Endometrial microvascular endothelial cells (primary cell): ENCODE results near the gene ADIRF. TPM values are rescaled to one million over a fixed set of nuclear protein-coding genes. Genes with fewer than 3 reads are reported as not detected.
"Not testable (repeated sequence)": the region's sequence is repeated elsewhere in the genome, so short reads cannot be mapped to it uniquely, and the experiment has no call there.

Experiments
- in situ Hi-C: cut with HindIII; loops from 2 replicates; pipeline ENCODE4 v1.10.0; 2017; ENCODE audit warnings: low sequenced_read_pairs, low pct_unique_long_range_greater_than_20kb; ENCODE audit errors: inconsistent ontology term
- total RNA-seq: library from RNA; depleted of rRNA; stranded (reverse); fragments of >200 nt; gene quantifications from one replicate; pipeline ENCODE4 v1.2.3, GENCODE V29; 2015; ENCODE audit errors: inconsistent ontology term

ADIRF gene
- total RNA-seq, 1 donor from 2014 or later = 31.2 TPM

DNA sequence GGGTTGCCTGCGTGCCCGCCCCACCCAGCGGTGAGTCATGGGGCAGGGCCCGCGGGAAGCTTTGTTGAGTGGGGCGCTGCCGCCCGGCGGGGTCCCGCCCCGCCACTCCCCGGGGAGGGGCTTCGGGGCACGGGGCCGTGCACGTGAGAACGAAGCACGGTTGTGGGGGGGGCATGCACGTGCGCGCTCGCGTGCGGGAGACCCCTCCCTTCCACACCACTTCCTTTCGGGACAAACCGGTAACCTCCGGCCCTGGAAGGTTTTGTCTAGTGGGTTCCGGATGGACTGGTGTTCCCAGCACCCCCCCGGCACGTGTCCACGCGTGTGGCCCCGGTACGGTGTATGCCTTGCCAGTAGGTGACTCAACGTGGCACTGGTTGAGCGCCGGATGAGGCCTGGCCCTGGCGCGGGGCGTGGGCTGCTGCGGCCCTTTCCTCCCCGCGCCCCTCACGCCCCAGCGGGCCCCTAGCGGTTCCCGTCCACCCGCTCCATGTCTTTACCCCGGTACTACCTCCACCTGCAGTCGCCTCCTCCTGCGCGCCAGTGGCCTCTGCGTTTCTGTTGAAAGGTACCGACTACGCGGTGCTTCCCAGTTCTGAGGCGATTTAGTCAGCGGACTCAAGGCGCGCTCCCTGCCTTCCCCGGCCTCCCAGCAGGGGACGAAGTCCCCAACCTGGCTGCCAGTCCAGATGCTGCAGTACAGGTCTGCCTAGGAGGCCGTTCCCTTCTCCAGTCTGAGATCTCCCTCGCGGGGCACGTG is 3.1 kb downstream of the ADIRF start:
- in situ Hi-C loops = no loop called here

DNA sequence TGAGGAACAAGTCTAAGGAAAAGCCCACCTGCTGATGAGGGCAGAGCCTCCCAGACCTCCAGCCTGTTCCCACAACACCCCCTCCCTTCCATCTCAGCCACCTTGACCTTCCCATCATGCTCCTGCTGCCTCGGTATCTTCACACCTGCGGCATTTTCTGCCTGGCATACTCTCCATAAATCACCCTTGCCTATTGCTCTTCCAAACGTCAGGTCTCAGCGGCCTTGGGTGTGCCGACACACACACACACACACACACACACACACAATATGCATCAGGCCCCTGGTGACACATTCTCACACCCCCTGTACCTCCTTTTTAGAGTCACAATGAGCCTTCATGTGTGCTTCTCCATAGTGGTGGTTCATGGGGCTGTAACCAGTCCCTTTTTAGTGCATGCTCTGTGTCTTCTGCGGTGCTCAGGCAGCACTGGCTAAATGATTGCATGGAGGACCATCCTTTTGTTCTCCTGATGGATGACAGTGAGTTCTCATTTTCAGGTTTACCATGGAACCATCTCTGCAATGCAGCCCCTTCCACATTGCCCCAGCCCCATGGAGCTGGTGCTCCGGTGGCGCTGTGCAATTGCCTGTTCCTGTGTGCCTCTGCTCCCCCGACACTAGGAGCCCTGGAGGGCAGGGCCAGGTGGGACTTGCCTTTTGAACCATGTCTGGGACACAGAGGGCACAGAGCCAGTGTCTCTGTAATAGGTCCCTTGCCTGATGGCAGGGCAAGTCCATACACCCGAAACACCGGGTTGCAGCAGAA is 4.5 kb downstream of the ADIRF start:
- in situ Hi-C loops = no loop called here

DNA sequence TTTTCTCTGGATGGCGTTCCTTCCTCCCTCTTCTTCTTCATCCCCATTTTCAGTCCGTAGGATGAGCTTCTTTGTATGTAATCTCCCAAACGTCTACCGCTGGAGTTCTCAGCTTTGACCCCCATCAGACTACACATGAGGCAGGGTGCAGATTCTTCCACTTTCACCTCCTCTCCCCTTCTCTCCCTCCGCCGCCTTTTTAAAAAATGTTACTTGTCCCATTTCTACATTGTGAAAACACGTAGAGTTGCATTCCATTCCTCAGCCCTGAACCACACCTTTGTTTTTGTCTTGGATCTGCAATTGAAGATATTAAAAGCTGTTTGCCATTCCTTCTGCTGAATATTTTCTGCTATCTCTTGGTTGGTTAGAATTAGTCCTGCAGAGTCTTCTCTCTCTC is 6.2 kb downstream of the ADIRF start:
- in situ Hi-C loops = no loop called here

DNA sequence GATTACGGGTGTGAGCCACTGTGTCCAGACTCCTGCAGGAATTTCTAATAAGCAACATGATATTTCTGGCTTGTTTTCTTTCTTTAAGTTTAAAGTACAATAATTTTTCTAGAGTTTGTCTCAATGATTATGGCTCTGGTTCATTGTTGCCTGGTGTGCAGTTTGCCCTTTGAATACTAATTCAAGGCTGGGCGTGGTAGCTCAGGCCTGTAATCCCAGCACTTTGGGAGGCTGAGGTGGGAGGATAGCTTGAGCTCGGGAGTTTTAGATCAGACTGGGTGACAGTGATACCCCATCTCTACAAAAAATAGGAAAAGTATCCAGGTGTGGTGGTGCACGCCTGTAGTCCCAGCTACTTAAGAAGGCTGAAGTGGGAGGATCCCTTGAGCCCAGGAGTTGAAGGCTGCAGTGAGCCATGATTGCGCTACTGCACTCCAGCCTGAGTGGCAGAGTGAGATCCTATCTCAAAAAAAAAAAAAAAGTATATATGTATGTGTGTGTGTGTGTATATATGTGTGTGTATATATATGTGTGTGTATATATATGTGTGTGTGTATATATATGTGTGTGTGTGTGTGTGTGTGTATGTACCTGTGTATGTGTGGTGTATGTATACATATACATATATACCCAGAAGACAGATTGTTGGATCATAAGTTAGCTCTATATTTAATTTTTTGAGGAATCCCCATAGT is 8.2 kb downstream of the ADIRF start:
- in situ Hi-C loops = no loop called here

DNA sequence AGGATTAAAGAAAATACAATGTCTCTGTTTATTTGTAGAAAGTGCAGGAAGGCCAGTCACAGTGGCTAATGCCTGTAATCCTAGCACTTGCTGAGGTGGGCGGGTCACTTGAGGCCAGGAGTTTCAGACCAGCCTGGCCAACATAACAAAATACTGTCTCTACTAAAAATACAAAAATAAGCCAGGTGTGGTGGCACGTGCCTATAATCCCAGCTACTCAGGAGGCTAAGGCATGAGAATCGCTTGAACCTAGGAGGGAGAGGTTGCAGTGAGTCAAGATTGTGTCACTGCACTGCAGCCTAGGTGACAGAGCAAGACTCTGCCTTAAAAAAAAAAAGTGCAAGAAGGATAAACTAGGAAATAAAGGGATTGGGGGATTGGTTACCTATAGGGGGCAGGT is 10.2 kb downstream of the ADIRF start:
- in situ Hi-C loops = not testable (repeated sequence)

DNA sequence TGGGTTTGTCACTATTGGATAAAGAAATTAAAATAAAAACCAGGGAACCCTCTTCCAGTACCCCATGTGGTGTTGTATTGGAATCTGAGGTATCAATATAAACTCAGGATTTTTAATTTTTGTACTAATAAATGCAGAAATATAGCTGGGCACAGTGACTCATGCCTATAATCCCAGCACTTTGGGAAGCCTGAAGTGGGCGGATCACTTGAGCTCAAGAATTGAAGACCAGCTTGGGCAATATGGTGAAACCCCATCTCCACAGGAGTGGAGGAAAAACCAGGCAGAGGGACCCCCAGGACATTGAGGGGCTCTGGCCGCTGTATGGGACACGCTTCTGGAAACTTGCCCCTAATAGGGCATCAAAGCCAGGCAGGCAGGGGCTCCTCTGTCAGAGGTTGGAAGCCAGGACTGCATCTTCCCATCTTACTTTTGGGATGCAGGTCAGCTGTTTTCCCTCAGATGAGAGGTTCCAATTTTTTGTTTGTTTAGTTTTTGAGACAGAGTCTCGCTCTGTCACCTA is 11.1 kb downstream of the ADIRF start:
- in situ Hi-C loops = no loop called here

DNA sequence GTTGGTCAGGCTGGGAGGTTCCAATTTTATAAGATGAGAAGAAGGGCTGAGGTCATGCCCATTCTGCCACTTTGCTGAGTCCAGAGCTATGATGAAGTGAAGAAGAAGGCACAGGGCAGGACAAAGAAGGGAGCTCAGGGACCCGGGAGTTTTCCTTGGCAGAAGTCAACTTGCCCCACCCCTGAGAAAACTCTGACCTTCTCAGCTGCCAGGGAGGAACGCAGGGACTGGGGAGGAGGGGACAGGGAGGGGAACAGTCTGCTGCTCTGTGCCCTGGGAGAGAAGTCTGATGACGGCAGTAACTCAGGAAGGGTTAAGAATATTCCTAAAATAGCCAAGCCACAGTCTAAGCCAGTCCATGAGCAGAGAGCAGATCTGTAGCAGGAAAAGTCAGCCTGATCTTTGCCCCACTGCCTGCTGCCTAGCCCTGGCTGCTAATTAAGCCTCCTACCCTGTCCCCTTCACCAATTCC is 11.7 kb downstream of the ADIRF start:
- in situ Hi-C loops = no loop called here

DNA sequence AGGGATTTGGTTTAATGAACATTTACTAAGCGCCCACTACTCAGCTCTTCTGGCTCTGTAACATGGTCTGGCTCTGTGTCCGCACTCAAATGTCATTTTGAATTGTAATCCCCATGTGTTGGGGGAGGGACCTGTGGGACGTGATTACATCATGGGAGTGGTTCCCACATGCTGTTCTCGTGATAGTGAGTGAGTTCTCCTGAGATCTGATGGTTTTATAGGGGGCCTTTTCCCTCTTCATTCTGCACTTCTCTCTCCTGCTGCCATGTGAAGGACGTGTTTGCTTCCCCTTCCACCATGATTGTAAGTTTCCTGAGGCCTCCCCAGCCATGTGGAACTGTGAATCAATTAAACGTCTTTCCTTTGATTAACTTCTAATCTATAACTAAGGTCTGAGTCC is 12.7 kb downstream of the ADIRF start:
- in situ Hi-C loops = not testable (repeated sequence)

DNA sequence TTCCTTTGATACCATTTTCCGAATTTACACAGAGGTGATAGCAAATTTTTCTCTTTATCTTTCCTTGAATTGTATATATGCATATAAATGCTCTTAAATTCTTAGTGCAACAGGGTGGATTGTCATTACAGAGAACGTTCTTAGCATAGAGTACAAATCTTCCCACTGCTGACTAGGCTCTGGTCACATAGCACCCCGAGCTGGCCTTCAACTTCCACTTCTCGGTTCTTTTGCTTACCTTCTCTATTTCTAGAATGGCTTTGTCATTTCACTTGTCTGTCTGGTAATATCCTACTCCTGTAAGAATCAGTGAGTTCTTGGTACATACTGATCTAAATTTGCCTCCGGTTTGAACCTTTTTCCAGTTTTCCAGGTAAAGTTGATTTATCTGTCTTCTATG is 13.4 kb downstream of the ADIRF start:
- in situ Hi-C loops = no loop called here

DNA sequence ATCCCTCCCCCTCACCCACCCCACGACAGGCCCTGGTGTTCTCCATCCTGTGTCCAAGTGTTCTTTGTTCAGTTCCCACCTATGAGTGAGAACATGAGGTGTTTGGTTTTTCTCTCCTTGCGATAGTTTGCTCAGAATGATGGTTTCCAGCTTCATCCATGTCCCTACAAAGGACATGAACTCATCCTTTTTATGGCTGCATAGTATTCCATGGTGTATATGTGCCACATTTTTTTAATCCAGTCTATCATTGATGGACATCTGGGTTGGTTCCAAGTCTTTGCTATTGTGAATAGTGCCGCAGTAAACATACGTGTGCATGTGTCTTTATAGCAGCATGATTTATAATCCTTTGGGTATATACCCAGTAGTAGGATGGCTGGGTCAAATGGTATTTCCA is 16.2 kb downstream of the ADIRF start:
- in situ Hi-C loops = not testable (repeated sequence)

DNA sequence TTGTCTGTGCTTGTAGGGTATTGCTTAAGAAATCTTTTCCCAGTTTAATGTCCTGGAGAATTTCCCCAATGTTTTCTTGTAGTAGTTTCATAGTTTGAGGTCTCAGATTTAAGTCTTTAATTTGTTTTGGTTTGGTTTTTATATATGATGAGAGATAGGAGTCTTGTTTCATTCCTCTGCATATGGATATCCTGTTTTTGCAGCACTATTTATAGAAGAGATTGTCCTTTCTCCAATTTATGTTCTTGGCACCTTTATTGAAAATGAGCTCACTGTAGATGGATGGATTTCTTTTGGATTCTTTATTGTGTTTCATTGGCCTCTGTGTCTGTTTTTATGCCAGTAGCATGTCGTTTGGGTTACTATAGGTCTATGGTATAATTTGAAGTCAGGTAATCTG is 20.2 kb downstream of the ADIRF start:
- in situ Hi-C loops = no loop called here

DNA sequence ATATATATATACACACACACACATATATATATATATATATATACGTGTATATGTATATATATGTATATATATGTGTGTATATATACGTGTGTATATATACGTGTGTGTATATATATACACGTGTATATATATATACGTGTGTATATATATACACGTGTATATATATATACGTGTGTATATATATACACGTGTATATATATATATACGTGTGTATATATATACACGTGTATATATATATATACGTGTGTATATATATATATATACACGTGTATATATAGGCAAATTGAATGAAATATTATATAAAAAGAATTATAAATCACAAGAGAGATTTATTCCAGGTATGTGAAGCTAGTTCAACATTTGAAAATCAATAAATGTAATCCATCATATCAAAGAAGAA is 23.1 kb downstream of the ADIRF start:
- in situ Hi-C loops = not testable (repeated sequence)

DNA sequence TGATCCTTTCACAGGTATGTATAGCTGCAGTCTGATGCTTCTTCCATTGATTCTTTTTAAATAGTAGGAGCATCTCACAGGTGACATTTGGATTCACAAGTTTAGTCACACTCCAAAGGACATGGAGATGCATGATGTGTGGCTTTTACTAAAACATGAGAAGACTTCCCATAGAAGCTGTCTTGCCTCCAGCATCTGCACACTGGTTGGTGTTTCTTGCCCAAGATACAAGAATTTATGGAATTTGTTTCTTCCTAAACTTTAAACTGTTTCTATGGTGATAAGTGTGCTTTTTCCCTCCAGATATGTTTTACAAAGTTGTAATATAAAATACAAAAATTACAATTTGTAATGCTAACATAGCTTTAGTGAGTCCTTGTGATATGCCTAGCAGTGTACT is 24.2 kb downstream of the ADIRF start:
- in situ Hi-C loops = no loop called here

DNA sequence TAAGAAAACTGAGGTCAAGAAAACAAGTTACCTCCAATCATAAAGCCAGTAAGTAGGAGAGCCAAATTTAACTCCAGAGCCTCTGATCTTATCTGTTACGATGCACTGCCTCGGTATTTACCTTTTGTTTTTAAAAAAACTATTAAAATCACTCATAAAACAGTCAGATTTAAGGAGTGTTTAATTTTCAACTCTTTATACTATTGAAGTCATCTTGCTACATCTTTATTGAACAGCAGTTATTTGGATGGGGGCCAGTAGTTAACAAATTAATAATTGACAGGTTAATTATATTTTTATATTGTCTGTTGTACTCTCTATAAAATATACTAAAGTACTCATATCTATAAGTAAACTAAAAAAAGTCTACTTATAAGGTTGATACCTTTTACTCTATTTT is 24.6 kb downstream of the ADIRF start:
- in situ Hi-C loops = no loop called here

DNA sequence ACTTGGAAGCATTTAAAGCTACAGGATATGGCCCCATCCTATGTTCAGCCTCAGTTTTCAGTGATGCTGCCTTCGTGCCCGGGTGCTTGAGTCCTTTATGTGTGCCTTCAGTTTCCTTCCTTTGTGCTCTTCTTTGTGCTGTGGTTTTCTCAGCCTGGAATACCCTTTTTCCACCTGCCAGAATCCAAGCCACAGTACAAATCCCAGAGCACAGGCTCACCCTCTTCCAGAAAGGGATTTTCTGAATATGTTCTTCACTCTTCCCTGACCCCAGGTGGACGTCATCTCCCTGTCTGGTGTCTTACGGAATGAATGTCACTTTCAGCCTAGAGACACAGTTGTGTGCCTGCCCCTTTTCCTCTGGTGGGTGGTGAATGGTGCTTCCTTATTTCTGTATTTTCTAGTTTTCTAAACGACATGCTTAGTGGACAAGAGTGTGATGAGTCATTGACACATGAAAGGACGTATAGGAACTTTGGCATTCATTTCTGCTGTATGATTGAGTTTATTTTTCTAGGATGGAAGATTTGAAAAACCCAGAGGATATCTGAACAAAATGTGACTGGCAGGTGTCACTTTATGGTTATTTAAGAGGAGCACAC is 31.6 kb downstream of the ADIRF start:
- in situ Hi-C loops = not testable (repeated sequence)

DNA sequence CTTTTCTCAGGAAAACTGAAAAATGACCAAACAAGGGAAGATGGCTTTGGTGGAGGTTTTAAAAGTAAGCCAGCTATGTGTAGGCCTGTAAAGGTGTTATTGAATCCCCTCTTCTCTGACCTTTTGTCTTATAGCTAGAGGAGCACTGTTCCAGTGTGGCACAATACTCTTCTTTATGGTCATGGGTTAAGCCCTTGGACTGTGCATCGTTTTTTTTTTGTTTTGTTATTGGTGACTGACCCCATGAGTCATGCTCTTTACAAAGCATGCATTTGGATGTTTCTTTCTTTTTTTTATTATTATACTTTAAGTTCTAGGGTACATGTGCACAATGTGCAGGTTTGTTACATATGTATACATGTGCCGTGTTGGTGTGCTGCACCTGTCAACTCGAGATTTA is 32.2 kb downstream of the ADIRF start:
- in situ Hi-C loops = no loop called here

DNA sequence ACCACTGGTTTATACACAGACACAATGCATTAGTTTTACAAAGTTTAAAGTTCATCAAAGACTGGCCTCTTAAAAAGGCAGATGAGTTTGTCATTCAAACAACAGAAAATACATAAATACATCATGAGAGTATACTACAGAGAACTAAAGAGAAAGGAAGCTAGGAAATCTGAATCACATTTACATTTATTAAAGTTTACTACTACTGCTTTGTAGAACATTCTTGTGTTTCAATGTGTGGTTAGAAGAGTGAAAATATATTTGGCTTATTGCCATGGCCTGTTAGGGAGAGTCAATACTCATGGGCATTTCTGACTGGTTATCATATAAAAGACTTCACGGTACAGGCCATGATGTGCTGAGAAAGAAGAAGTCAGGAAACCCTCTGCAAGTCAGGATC is 38.8 kb downstream of the ADIRF start:
- in situ Hi-C loops = not testable (repeated sequence)

DNA sequence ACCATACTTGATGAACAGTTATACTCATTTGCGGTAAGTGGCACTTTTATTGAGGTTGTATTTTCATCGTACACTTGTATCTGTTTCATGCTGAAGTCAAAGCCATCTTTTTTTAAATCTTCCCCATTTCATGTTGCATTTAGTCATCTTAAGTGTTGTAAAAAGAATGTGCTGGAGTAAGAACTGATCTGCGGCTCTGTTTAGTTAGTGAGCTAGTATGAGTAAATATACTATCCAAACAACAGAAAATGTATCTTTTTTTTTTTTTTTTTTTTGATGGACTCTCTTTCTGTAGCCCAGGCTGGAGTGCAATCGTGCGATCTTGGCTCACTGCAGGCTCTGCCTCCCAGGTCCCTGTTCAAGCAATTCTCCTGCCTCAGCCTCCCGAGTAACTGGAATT is 39.4 kb downstream of the ADIRF start:
- in situ Hi-C loops = not testable (repeated sequence)

DNA sequence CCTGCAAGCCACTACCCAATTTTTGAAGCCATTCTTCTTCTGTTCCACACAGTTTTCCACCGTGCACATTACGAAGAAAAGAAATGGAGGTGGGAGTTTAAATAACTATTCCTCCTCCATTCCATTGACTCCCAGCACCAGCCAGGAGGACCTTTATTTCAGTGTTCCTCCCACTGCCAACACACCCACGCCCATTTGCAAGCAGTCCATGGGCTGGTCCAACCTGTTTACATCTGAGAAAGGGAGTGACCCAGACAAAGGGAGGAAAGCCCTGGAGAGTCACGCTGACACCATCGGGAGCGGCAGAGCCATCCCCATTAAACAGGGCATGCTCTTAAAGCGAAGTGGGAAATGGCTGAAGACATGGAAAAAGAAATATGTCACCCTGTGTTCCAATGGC is 40.0 kb downstream of the ADIRF start:
- in situ Hi-C loops = not testable (repeated sequence)
